ENCODE data around the gene DIRAS1.
"Not testable (repeated sequence)": the region's sequence is repeated elsewhere in the genome, so short reads cannot be mapped to it uniquely, and the experiment has no call there.

DIRAS1 gene

GRCh38 chr19:2711172-2711874, 9.8 kb downstream of the DIRAS1 start:
- no peak for DNase-seq (ENCODE audit: low spot score)

DNA sequence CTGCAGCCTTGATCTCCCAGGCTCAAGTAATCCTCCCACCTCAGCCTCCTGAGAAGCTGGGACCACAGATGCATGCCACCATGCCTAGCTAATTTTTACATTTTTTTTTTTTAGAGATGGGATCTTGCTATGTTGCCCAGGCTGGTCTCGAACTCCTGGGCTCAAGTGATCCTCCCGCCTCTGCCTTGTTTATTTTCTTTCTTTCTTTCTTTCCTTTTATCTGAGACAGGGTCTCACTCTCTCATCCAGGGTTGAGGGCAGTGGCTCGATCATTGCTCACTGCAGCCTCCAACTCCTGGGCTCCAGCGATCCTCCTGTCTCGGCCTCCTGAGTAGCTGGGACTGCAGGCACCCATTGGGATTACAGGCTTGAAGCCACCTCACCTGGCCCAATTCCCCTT, 14.9 kb downstream of the DIRAS1 start:
- DNase-seq (ENCODE audit: low spot score) = no peak

GRCh38 chr19:2703691-2704216, 17.4 kb downstream of the DIRAS1 start:
- DNase-seq (ENCODE audit: low spot score) = no peak

- no peak for DNase-seq (ENCODE audit: low spot score)
Observed at GRCh38 chr19:2703077-2703437, 18.1 kb downstream of the DIRAS1 start.

DNA sequence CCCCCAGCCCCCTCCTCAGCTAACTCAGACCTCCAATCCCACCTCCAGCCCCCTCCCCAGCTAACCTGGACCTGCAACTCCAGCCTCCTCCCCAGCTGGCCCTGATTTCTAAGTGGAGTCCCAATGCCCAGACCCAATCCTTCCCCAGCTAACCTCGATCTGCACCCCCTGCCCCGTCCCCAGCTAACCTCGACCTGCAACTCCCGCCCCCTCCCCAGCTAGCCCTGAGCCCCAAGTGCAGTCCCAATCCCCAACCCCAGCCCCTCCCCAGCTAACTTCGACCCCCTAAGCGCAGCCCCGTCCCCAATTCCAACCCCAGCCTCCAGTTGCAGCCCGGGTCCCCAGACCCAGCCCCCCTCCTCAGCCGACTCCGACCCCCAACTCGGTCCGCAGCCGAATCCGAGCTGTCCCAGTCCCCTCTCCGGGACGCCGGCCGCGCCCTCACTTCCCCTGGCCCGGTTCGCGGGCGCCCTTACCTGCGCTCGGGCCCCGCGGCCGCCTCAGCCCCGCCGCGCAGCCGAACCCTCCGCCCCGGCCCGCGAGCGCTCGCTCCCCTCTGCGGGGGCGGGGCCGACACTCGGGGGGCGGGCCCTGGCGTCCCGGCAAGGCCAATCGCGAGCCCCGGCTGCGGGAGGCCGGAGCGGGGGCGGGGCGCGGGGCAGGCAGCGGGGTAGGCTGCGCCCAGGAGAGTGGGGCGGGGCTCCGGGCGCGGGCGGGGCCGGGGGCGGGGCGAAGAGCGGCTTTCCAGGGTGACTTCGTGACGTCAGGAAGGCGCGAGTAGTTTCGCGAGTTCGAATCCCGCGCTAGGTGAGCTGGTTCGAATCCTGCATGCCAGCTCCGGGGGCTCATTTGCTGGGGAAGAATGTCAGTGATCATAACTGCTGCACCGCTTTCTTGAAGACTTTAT, 18.7 kb downstream of the DIRAS1 start, which contains the start of gene GNG7:
GNG7 (minus strand) TSS at position 525 of the 907 bp plus-strand sequence. CDS start 182,006 bp downstream, outside the sequence.
- peak; percentile 100 for DNase-seq (ENCODE audit: low spot score)

- no peak for DNase-seq (ENCODE audit: low spot score)
Observed at GRCh38 chr19:2701361-2702169, 19.6 kb downstream of the DIRAS1 start.

DNA sequence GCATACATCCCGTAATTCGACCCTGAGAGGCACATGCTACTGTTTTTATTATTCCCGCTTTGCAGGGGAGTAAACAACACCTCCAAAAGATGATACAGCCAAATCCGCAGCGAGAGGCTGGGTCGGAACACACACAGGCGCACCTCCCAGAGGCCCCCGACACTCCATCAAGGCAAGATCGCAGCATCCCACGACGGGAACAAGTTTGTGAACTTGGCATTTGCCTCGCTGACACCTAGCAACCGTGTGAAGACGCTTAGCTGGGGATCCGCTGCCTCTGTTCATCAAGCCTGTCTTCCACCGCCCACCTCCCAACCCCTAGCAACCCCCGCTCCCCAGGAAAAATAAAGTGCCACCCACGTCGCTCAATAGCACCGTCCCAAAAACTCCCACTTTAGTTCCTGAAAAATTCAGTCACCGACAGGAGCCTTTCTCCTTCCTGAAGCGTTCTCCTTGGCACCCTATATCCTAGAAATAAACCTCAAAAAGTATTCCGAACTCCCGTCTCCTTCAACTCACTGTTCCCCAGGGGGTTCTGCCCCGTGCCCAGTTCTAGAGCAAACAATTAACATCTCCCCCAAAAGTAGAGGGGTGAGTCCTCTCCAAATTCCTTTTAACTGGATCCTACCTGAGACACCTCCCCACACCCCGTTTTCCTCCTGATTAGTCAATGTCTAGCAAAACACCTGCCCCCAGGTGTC, 20.4 kb downstream of the DIRAS1 start:
- no peak for DNase-seq (ENCODE audit: low spot score)

DNA sequence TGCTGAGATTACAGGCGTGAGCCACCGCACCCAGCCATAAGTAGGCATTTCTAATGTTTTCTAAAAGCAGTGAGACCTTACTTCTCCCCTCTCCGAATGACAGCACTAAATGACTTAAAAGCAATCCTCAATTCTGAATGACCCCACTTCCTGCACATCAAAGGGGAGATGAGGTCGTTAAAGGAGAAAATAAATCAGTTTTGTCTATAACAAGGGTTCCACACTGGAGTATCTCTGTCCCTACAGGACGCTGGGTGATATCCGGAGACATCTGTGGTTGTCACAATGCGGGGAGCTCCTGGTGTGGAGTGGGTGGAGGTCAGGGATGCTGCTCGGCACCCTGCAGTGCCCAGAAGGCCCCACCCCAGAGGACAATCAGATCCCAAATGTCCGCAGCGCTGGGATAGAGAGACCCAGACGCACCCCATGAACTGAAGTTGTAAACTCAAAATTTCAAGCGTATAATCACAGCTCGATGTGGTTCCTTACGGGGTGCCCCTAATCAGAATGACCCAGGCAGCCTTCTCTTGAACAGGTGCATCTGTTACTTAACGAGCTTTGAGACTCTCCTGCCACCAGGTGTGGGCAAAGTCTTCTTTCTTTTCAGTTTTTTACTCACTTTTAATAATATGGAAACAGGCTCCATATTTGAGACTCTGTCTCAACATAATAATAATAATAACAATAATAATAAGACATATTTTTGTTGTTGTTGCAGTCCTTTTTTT, 21.6 kb downstream of the DIRAS1 start:
- no peak for DNase-seq (ENCODE audit: low spot score)

GRCh38 chr19:2694196-2694595, 27.0 kb downstream of the DIRAS1 start:
- no peak for DNase-seq (ENCODE audit: low spot score)

- DNase-seq (ENCODE audit: low spot score) = no peak
Observed at GRCh38 chr19:2693492-2694160, 27.5 kb downstream of the DIRAS1 start.

GRCh38 chr19:2691951-2692350, 29.2 kb downstream of the DIRAS1 start:
- DNase-seq (ENCODE audit: low spot score) = no peak

DNA sequence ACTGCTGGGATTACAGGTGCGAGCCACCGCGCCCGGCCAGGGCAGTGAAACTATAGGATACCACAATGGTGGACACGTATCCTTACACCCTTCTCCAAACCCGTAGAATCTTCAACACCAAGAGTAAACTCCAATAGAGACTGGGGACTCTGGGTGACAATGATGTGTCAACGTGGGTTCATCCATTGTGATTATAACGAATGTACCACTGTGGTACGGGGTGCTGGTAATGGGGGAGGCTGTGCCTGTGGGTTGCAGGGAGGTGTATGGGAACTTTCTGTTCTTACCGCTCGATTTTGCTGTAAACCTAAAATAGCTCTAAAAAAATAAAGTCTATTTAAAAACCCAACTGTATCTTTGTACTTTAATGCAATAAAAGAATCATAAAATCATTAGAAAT, 30.3 kb downstream of the DIRAS1 start:
- DNase-seq (ENCODE audit: low spot score) = no peak

DNA sequence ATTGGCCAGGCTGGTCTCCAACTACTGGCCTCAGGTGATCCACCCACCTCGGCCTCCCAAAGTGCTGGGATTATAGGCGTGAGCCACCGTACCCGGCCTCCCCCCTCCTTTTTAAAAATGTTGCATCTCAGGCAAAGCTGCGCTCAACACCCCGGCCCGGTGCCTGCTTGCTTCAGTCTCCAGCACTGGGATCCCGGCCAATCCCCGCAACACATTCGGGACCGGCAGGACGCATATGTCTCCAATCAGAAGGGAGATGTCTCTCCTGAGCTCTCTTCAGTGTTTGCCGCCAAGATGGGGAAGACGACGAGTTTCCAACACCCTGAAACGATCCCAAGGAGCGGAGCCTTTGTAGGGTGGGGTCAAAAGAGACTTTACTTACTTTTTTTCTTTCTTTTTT, 34.8 kb downstream of the DIRAS1 start:
- no peak for DNase-seq (ENCODE audit: low spot score)

DNA sequence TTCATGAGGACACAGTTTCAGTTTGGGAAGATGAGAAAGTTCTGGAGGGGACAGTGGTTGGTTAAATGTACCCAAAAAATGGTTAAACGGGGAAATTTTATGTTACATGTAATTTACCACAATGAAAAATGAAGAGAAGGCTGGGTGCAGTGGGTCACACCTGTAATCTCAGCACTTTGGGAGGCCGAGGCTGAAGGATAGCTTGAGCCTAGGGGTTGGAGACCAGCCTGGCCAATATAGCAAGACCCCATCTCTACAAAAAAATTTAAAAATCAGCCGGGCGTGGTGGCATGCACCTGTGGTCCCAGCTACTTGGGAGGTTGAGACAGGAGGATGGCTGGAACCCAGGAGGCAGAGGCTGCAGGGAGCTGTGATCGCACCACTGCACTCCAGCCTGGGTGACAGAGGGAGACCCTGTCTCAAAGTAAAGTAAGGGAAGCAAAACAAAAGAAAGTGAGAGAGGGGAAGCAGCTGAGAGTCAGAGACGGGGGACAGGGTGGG, 35.9 kb downstream of the DIRAS1 start:
- no peak for DNase-seq (ENCODE audit: low spot score)

- DNase-seq (ENCODE audit: low spot score) = no peak
Observed at GRCh38 chr19:2683430-2684003, 37.7 kb downstream of the DIRAS1 start.

DNA sequence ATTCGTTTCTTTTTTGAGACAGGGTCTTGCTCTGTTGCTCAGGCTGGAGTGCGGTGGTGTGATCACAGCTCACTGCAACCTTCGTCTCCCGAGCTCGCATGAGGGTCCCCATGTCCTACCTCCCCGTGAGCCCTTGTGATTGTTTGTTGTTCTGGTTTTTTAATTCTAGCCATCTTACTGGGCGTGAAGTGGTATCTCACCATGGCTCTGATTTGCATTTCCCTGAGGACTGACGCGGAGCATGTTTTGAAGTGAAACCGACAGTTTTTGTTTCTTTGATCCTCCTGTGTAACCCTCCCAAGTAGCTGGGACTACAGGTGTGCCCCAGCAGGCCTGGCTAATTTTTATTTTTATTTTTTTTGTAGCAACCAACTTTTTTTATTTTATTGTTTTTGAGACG, 40.4 kb downstream of the DIRAS1 start:
- no peak for DNase-seq (ENCODE audit: low spot score)

DNA sequence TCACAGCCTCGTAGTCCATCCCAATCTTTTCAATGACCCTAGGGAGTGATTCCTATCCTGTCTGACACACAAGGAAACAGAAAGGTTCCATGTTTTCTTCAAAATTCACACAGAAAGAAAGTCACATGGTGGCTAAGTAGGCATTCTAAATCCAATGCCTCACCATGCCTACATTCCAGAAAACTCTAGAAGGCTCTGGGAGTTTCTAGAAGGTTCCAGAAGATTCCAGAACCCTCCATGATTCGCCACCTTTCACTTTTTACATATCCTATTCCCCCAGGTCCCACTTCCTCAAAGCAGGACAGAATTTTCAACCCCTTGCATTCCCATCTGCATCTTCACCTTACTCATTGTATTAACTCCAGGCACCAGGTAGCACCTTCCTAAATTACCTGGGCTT, 41.7 kb downstream of the DIRAS1 start:
- DNase-seq (ENCODE audit: low spot score) = no peak

- not testable (repeated sequence) for DNase-seq (ENCODE audit: low spot score)
Observed at GRCh38 chr19:2678948-2679347, 42.2 kb downstream of the DIRAS1 start.

DNA sequence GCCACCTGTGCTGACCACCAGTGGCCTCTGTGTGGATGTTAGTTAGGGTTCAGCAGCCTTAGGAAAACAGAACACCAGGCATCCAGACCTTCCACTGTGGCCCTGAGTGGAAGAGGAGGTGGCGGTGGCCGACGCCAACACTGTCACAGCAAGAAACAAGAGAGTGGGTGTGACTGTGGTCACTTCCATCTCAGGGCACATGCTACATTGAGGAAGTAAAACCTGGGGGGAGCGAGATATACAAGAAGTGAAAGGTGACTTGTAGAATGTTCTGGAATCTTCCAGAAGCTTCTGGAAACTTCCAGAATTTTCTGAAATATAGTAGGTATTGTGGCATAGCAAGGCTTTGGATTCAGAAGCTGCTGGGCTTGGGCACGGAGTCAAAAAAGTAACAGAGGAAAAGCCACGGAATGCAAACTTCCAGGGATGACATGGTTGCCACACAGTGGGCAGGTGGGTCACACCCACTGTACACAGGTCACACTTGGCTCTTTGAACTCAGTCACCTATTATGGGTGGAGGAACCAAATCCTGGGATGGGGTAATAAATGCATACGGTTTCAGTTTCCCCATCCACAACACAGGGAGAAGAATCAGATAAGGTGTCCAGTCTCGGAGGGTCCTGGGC, 43.0 kb downstream of the DIRAS1 start:
- no peak for DNase-seq (ENCODE audit: low spot score)
